ENCODE measurements around the gene DCHS1.

GRCh38 chr11:6614446-6614845 lies 41.2 kb downstream of the DCHS1 start:
- TF ChIP-seq, protein P1, sequence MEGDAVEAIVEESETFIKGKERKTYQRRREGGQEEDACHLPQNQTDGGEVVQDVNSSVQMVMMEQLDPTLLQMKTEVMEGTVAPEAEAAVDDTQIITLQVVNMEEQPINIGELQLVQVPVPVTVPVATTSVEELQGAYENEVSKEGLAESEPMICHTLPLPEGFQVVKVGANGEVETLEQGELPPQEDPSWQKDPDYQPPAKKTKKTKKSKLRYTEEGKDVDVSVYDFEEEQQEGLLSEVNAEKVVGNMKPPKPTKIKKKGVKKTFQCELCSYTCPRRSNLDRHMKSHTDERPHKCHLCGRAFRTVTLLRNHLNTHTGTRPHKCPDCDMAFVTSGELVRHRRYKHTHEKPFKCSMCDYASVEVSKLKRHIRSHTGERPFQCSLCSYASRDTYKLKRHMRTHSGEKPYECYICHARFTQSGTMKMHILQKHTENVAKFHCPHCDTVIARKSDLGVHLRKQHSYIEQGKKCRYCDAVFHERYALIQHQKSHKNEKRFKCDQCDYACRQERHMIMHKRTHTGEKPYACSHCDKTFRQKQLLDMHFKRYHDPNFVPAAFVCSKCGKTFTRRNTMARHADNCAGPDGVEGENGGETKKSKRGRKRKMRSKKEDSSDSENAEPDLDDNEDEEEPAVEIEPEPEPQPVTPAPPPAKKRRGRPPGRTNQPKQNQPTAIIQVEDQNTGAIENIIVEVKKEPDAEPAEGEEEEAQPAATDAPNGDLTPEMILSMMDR (IDR thresholded peaks at IDR 0.05), result no peak
- TF ChIP-seq EP300 (IDR thresholded peaks at IDR 0.05) (no peak), POLR2A (IDR thresholded peaks at IDR 0.05) (no peak), POLR2AphosphoS5 (IDR thresholded peaks at IDR 0.05) (no peak)
